WERI-Rb-1 (cell line): ENCODE data around the gene PRTFDC1.
"Not testable (repeated sequence)": the region's sequence is repeated elsewhere in the genome, so short reads cannot be mapped to it uniquely, and the experiment has no call there.

Source experiments
- DNase-seq: peaks from one replicate; pipeline ENCODE4 v3.0.0-alpha.2; 2020
- H3K27ac ChIP-seq: fragments of 250-450 bp; sonication (Bioruptor Pico); 2 replicates; pipeline ENCODE4 v1.5.1; 2020; ENCODE audit warnings: mild to moderate bottlenecking, moderate library complexity
- H3K27me3 ChIP-seq: fragments of 250-450 bp; sonication (Bioruptor Pico); 2 replicates; pipeline ENCODE4 v1.5.1; 2021; ENCODE audit warnings: mild to moderate bottlenecking, low read depth, moderate library complexity; ENCODE audit not compliant: insufficient read depth, severe bottlenecking
- H3K36me3 ChIP-seq: fragments of 250-450 bp; sonication (Bioruptor Pico); 2 replicates; pipeline ENCODE4 v1.5.1; 2020; ENCODE audit warnings: mild to moderate bottlenecking, moderate library complexity
- H3K4me3 ChIP-seq: 2 replicates; pipeline ENCODE4 v1.5.1; 2011; ENCODE audit warnings: low read depth, mild to moderate bottlenecking, control low read depth, low read length
- H3K9me3 ChIP-seq: fragments of 250-450 bp; sonication (Bioruptor Pico); 2 replicates; pipeline ENCODE4 v1.5.1; 2021; ENCODE audit warnings: mild to moderate bottlenecking, moderate library complexity; ENCODE audit not compliant: severe bottlenecking
- CTCF ChIP-seq: IDR thresholded peaks from 2 replicates; pipeline ENCODE4 v1.5.1; 2011; ENCODE audit warnings: low read depth, mild to moderate bottlenecking, control low read depth, inconsistent platforms, low read length

The PRTFDC1 gene

GRCh38 chr10:24844742-24845141, 107.7 kb downstream of the PRTFDC1 start:
- H3K27me3 ChIP-seq = no peaks in the 10 kb centered on the region
- H3K27ac ChIP-seq = no peak overlapping the region
- H3K36me3 ChIP-seq = no peaks in the 10 kb centered on the region
- H3K9me3 ChIP-seq = no peaks in the 10 kb centered on the region
- no peak for TF ChIP-seq CTCF
- no peak for DNase-seq
- H3K4me3 ChIP-seq = no peak overlapping the region

- TF ChIP-seq CTCF = no peak
- no peak for DNase-seq
Observed at GRCh38 chr10:24843256-24843655, 109.2 kb downstream of the PRTFDC1 start.

GRCh38 chr10:24842856-24843255, 109.5 kb downstream of the PRTFDC1 start:
- no peaks in the 10 kb centered on the region for H3K27me3 ChIP-seq
- no peaks in the 10 kb centered on the region for H3K9me3 ChIP-seq
- no peak overlapping the region for H3K4me3 ChIP-seq
- TF ChIP-seq CTCF = no peak
- no peak overlapping the region for H3K27ac ChIP-seq
- DNase-seq = no peak
- no peaks in the 10 kb centered on the region for H3K36me3 ChIP-seq

More at GRCh38 chr10:24843256-24843655, 109.2 kb downstream of the PRTFDC1 start:
- Histone ChIP-seq H3K9me3 (no peaks in the 10 kb centered on the region), H3K4me3 (no peak overlapping the region), H3K36me3 (no peaks in the 10 kb centered on the region), H3K27me3 (no peaks in the 10 kb centered on the region), H3K27ac (no peak overlapping the region)

GRCh38 chr10:24841530-24841929, 110.9 kb downstream of the PRTFDC1 start:
- no peak overlapping the region for H3K27ac ChIP-seq
- H3K9me3 ChIP-seq = no peaks in the 10 kb centered on the region
- no peaks in the 10 kb centered on the region for H3K36me3 ChIP-seq
- no peak for TF ChIP-seq CTCF
- H3K4me3 ChIP-seq = no peak overlapping the region
- H3K27me3 ChIP-seq = no peaks in the 10 kb centered on the region
- no peak for DNase-seq

- Histone ChIP-seq H3K36me3 (no peaks in the 10 kb centered on the region), H3K4me3 (no peak overlapping the region), H3K9me3 (no peaks in the 10 kb centered on the region), H3K27ac (no peak overlapping the region), H3K27me3 (no peaks in the 10 kb centered on the region)
- DNase-seq = no peak
- TF ChIP-seq CTCF = no peak
Observed at GRCh38 chr10:24840784-24841183, 111.6 kb downstream of the PRTFDC1 start.

GRCh38 chr10:24837781-24838180, 114.6 kb downstream of the PRTFDC1 start:
- H3K27ac ChIP-seq, H3K9me3 ChIP-seq, DNase-seq: not testable (repeated sequence)

More at GRCh38 chr10:24837781-24838180, 114.6 kb downstream of the PRTFDC1 start:
- H3K4me3 ChIP-seq, H3K27me3 ChIP-seq, H3K36me3 ChIP-seq: not testable (repeated sequence)
